IPS-15b (cell line): ENCODE data around the gene ARL15.

Experiments used
- H3K27me3 ChIP-seq: one replicate; pipeline ENCODE4 v1.6.1; 2013; ENCODE audit warnings: low read length; ENCODE audit not compliant: control insufficient read depth, insufficient read depth
- H3K36me3 ChIP-seq: one replicate; pipeline ENCODE4 v1.6.1; 2013; ENCODE audit warnings: low read length; ENCODE audit not compliant: control insufficient read depth, insufficient read depth
- H3K4me1 ChIP-seq: one replicate; pipeline ENCODE4 v1.6.1; 2013; ENCODE audit warnings: mild to moderate bottlenecking, low read length; ENCODE audit not compliant: control insufficient read depth, insufficient read depth
- H3K4me3 ChIP-seq: one replicate; pipeline ENCODE4 v1.5.1; 2013; ENCODE audit warnings: low read depth, low read length
- H3K9ac ChIP-seq: one replicate; pipeline ENCODE4 v1.6.1; 2013; ENCODE audit warnings: low read depth, mild to moderate bottlenecking, low read length
- H3K9me3 ChIP-seq: one replicate; pipeline ENCODE4 v1.6.1; 2013; ENCODE audit warnings: mild to moderate bottlenecking, low read length; ENCODE audit not compliant: control insufficient read depth, insufficient read depth

Gene ARL15

DNA sequence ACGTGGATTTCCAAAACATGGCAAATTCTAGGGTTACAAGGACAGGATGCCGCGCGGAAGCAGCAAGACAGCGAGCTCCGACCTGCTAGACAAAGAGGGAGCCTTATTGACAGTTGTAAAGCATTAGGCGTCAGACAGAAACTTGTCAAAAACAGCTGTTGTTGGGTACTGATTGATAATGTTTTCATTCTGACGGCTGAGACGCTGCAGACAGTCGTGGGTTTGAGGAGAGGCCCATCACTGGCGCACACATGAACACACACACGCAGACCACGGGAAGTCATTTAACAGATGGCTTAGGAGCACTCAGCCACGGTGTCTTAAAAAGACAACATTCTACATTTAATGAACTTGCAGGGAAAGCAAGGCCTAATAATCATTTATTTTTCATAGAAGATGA, 426.0 kb downstream of the ARL15 start:
- no peaks in the 10 kb centered on the region for H3K36me3 ChIP-seq
- no peaks in the 10 kb centered on the region for H3K9me3 ChIP-seq
- H3K4me1 ChIP-seq = peaks cover 26% of the 10 kb centered on the region
- H3K27me3 ChIP-seq = no peaks in the 10 kb centered on the region
- H3K9ac ChIP-seq = no peak overlapping the region
- H3K4me3 ChIP-seq = no peak overlapping the region

GRCh38 chr5:53882676-53883031, 427.7 kb downstream of the ARL15 start:
- H3K27me3 ChIP-seq = no peaks in the 10 kb centered on the region

GRCh38 chr5:53882006-53882675, 428.2 kb downstream of the ARL15 start:
- Histone ChIP-seq H3K36me3 (no peaks in the 10 kb centered on the region), H3K9ac (no peak overlapping the region), H3K4me3 (no peak overlapping the region), H3K27me3 (no peaks in the 10 kb centered on the region), H3K4me1 (peaks cover 27% of the 10 kb centered on the region), H3K9me3 (no peaks in the 10 kb centered on the region)

More at GRCh38 chr5:53882676-53883031, 427.7 kb downstream of the ARL15 start:
- no peaks in the 10 kb centered on the region for H3K36me3 ChIP-seq
- H3K9ac ChIP-seq = no peak overlapping the region
- peaks cover 27% of the 10 kb centered on the region for H3K4me1 ChIP-seq
- no peaks in the 10 kb centered on the region for H3K9me3 ChIP-seq
- H3K4me3 ChIP-seq = no peak overlapping the region

DNA sequence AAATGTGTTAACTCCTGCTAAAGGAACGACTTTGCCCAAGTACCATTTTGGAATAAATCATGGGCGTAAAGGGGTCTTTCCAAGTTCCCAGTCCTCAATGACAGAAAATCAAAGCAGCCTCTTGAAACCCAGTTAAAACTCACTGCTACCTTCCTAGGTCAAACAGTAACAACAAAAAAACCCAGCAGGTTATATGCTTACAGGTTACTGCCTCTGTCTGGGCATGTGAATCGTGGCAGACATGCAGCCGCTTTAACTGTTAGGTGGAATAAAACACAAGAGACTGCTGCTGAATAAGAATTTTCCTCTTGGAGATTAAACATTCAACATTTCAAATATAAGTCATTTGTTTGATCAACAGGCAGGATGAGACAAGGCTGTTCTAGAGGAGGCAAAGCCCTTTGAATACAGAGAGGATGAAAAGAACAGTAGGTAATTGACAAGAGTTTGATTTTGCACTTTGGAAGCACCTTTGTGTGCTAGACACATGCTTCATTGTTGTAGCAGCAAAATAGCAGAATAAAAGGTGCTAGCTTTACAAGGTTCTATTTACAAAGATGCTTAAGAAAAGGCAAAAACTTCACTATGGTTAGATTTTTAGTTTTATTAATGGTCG, 430.6 kb downstream of the ARL15 start:
- no peaks in the 10 kb centered on the region for H3K36me3 ChIP-seq
- peaks cover 24% of the 10 kb centered on the region for H3K4me1 ChIP-seq
- H3K9me3 ChIP-seq = no peaks in the 10 kb centered on the region
- H3K4me3 ChIP-seq = no peak overlapping the region
- H3K27me3 ChIP-seq = no peaks in the 10 kb centered on the region
- H3K9ac ChIP-seq = no peak overlapping the region

GRCh38 chr5:53878015-53878414, 432.4 kb downstream of the ARL15 start:
- Histone ChIP-seq H3K9me3 (peaks cover 8% of the 10 kb centered on the region), H3K9ac (no peak overlapping the region), H3K36me3 (no peaks in the 10 kb centered on the region), H3K4me3 (no peak overlapping the region), H3K4me1 (peaks cover 19% of the 10 kb centered on the region), H3K27me3 (no peaks in the 10 kb centered on the region)

- peaks cover 8% of the 10 kb centered on the region for H3K9me3 ChIP-seq
- H3K4me3 ChIP-seq = no peak overlapping the region
- peaks cover 12% of the 10 kb centered on the region for H3K4me1 ChIP-seq
- no peaks in the 10 kb centered on the region for H3K27me3 ChIP-seq
- H3K9ac ChIP-seq = no peak overlapping the region
- H3K36me3 ChIP-seq = no peaks in the 10 kb centered on the region
Measured at GRCh38 chr5:53877243-53877642, 433.1 kb downstream of the ARL15 start.

DNA sequence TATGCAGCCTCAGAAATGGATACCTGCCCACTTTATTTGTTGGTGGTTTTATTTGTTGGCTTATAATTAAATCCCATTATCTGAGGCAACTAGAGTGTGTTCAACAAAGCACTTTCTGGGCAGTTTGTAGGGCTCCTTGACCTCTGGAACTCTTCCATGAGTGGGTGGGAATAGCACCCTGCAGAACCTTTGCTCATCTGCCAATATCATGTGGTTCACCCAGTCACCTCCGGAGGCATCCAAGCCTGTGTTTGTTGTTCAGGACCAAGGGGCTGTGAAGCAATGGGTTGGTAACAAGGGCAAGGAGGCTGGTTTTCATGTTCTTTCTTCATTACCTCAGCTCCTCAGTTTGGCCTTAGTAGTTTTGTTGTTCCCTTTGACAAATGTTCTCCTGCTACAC, 436.0 kb downstream of the ARL15 start:
- Histone ChIP-seq H3K36me3 (no peaks in the 10 kb centered on the region), H3K4me1 (peaks cover under 1% of the 10 kb centered on the region), H3K9me3 (peaks cover 8% of the 10 kb centered on the region), H3K27me3 (no peaks in the 10 kb centered on the region), H3K4me3 (no peak overlapping the region), H3K9ac (no peak overlapping the region)

GRCh38 chr5:53873235-53873634, 437.1 kb downstream of the ARL15 start:
- Histone ChIP-seq H3K36me3 (no peaks in the 10 kb centered on the region), H3K4me3 (no peak overlapping the region), H3K9ac (no peak overlapping the region), H3K9me3 (peaks cover 8% of the 10 kb centered on the region), H3K4me1 (no peaks in the 10 kb centered on the region), H3K27me3 (no peaks in the 10 kb centered on the region)

DNA sequence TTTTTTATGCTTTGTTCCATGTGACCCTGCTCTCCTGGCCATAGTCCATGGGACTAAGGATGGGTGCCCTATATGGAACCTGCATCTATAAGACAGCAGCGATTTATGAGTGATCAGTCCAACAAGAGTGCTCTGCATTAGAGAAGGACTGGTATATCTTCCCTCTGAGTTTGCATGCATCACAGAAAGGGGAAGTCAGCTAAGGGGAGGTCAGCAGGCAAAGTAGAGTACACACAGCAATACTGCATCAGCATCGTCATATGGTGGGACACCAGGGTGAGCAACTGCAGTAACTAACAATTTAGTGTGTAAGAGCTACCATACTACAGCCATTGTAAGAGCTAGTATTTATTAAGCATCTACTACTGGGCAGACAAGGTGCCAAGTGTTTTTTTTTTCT, 438.6 kb downstream of the ARL15 start:
- no peak overlapping the region for H3K9ac ChIP-seq
- peaks cover 8% of the 10 kb centered on the region for H3K9me3 ChIP-seq
- no peaks in the 10 kb centered on the region for H3K36me3 ChIP-seq
- no peaks in the 10 kb centered on the region for H3K27me3 ChIP-seq
- no peak overlapping the region for H3K4me3 ChIP-seq
- H3K4me1 ChIP-seq = no peaks in the 10 kb centered on the region

- no peak overlapping the region for H3K4me3 ChIP-seq
- H3K9me3 ChIP-seq = peaks cover 8% of the 10 kb centered on the region
- H3K4me1 ChIP-seq = no peaks in the 10 kb centered on the region
- H3K9ac ChIP-seq = no peak overlapping the region
- no peaks in the 10 kb centered on the region for H3K36me3 ChIP-seq
- H3K27me3 ChIP-seq = no peaks in the 10 kb centered on the region
Measured at GRCh38 chr5:53871050-53871449, 439.3 kb downstream of the ARL15 start.

- no peaks in the 10 kb centered on the region for H3K36me3 ChIP-seq
- H3K27me3 ChIP-seq = no peaks in the 10 kb centered on the region
- no peak overlapping the region for H3K9ac ChIP-seq
- no peak overlapping the region for H3K4me3 ChIP-seq
- peaks cover 13% of the 10 kb centered on the region for H3K9me3 ChIP-seq
- no peaks in the 10 kb centered on the region for H3K4me1 ChIP-seq
Measured at GRCh38 chr5:53858700-53859456, 451.5 kb downstream of the ARL15 start.

DNA sequence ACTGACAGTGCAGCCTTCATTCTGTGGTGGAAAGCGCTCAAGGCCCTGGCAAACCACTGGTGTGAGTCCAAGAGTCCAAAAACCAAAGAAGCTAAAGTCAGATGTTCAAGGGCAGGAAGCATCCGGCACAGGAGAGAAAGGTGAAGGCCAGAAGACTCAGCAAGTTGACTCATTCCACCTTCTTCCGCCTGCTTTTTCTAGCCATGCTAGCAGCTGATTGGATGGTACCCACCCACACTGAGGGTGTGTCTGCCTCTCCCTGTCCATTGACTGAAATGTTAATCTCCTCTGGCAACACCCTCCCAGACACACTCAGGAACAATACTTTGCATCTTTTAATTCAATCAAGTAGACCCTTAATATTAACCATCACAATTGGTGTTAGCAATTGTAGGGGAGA, 453.9 kb downstream of the ARL15 start:
- Histone ChIP-seq H3K9me3 (peaks cover 13% of the 10 kb centered on the region), H3K27me3 (no peaks in the 10 kb centered on the region), H3K4me3 (no peak overlapping the region), H3K36me3 (no peaks in the 10 kb centered on the region), H3K9ac (no peak overlapping the region), H3K4me1 (no peaks in the 10 kb centered on the region)
